Ascending aorta (tissue), 2 donors: ENCODE data around the gene CADM2. TPM values are rescaled to one million over a fixed set of nuclear protein-coding genes. Genes with fewer than 3 reads are reported as not detected.

Experiments
- DNase-seq, 2 donors: peaks; one replicate each; pipeline ENCODE4 v3.0.0-alpha.2; 2019; ENCODE audit warnings: low spot score in 2 of 2
- H3K27ac ChIP-seq, 2 donors: fragments of 200-600 bp; sonication (generic); one replicate each; pipeline ENCODE4 v1.5.1; 2016 to 2017; ENCODE audit warnings: mild to moderate bottlenecking in 1 of 2
- H3K27me3 ChIP-seq: fragments of 200-600 bp; sonication (generic); one replicate; pipeline ENCODE4 v1.5.1; 2017
- H3K36me3 ChIP-seq, 2 donors: fragments of 200-600 bp; sonication (generic); one replicate each; pipeline ENCODE4 v1.5.1; 2016
- H3K4me1 ChIP-seq, 2 donors: fragments of 200-600 bp; sonication (generic); one replicate each; pipeline ENCODE4 v1.5.1; 2016 to 2017; ENCODE audit warnings: mild to moderate bottlenecking in 1 of 2
- H3K4me3 ChIP-seq, 2 donors: fragments of 200-600 bp; sonication (generic); one replicate each; pipeline ENCODE4 v1.5.1; 2016 to 2017; ENCODE audit warnings: mild to moderate bottlenecking in 1 of 2
- H3K9me3 ChIP-seq, 2 donors: fragments of 200-600 bp; sonication (generic); one replicate each; pipeline ENCODE4 v1.5.1; 2016
- CTCF ChIP-seq, 3 experiments: fragments of 200-600 bp in 2 of 3; fragments of 450-650 bp in 1 of 3; sonication (generic) in 2 of 3; IDR thresholded peaks; one replicate each; pipeline ENCODE4 v1.5.1; 2016 to 2019; ENCODE audit warnings: antibody characterized with exemption in 3 of 3, mild to moderate bottlenecking in 1 of 3, moderate library complexity in 1 of 3
- intact Hi-C: fragments of 100-400 bp; cut with DNase I; formaldehyde crosslinking; loops from one replicate; pipeline ENCODE4 v1.15.1; 2023
- total RNA-seq: library from RNA; depleted of rRNA; stranded (reverse); fragments of >200 nt; gene quantifications from one replicate; pipeline ENCODE4 v1.1.0, GENCODE V29; 2016

The CADM2 gene
- total RNA-seq, 1 donor from 2014 or later: 23.0 TPM

GRCh38 chr3:84963137-84963536, 4.3 kb downstream of the CADM2 start:
- Histone ChIP-seq H3K4me1 (peaks cover 5 to 8% of the 10 kb centered on the region in 2 donors), H3K9me3 (no peaks in the 10 kb centered on the region), H3K4me3 (no peak overlapping the region), H3K27me3 (peaks cover 4% of the 10 kb centered on the region), H3K27ac (no peak overlapping the region), H3K36me3 (no peaks in the 10 kb centered on the region)
- intact Hi-C loops: no loop called here
- no peak for DNase-seq
- no peak for TF ChIP-seq CTCF (IDR thresholded peaks at IDR 0.05)

- Histone ChIP-seq H3K4me1 (peaks cover 0 to under 1% of the 10 kb centered on the region in 2 donors), H3K27me3 (peaks cover 4% of the 10 kb centered on the region), H3K27ac (no peak overlapping the region), H3K9me3 (no peaks in the 10 kb centered on the region), H3K4me3 (no peak overlapping the region), H3K36me3 (no peaks in the 10 kb centered on the region)
- no peak for TF ChIP-seq CTCF (IDR thresholded peaks at IDR 0.05)
- intact Hi-C loops: no loop called here
- DNase-seq: no peak
Observed at GRCh38 chr3:84965141-84965540, 6.4 kb downstream of the CADM2 start.

GRCh38 chr3:84967767-84968581, 9.2 kb downstream of the CADM2 start:
- no peaks in the 10 kb centered on the region for H3K27me3 ChIP-seq
- H3K9me3 ChIP-seq: no peaks in the 10 kb centered on the region
- no peak overlapping the region for H3K27ac ChIP-seq
- H3K4me1 ChIP-seq: no peaks in the 10 kb centered on the region
- TF ChIP-seq CTCF (IDR thresholded peaks at IDR 0.05): no peak
- intact Hi-C loops: no loop called here
- no peak overlapping the region for H3K4me3 ChIP-seq
- H3K36me3 ChIP-seq: no peaks in the 10 kb centered on the region
- DNase-seq: no peak

GRCh38 chr3:84968701-84969235, 10.0 kb downstream of the CADM2 start:
- Histone ChIP-seq H3K27ac (no peak overlapping the region), H3K27me3 (no peaks in the 10 kb centered on the region), H3K4me1 (no peaks in the 10 kb centered on the region), H3K9me3 (no peaks in the 10 kb centered on the region), H3K36me3 (no peaks in the 10 kb centered on the region), H3K4me3 (no peak overlapping the region)
- intact Hi-C loops: no loop called here
- TF ChIP-seq CTCF (IDR thresholded peaks at IDR 0.05): no peak
- no peak for DNase-seq

- H3K9me3 ChIP-seq: no peaks in the 10 kb centered on the region
- no peak overlapping the region for H3K27ac ChIP-seq
- no peaks in the 10 kb centered on the region for H3K36me3 ChIP-seq
- H3K4me3 ChIP-seq: no peak overlapping the region
- H3K27me3 ChIP-seq: no peaks in the 10 kb centered on the region
- no peaks in the 10 kb centered on the region for H3K4me1 ChIP-seq
- no peak for TF ChIP-seq CTCF (IDR thresholded peaks at IDR 0.05)
- no peak for DNase-seq
- intact Hi-C loops: no loop called here
Observed at GRCh38 chr3:84974347-84974746, 15.6 kb downstream of the CADM2 start.
